NAMALWA (cell line): Measurements from ENCODE around the gene NOLC1.

Source experiments
- DNase-seq: peaks from one replicate; pipeline ENCODE4 v3.0.0-alpha.2; 2015; ENCODE audit warnings: low spot score

The NOLC1 gene

GRCh38 chr10:102121739-102122372, 30.3 kb upstream of the NOLC1 start:
- no peak for DNase-seq

- DNase-seq, result no peak
Observed at GRCh38 chr10:102122450-102122849, 29.7 kb upstream of the NOLC1 start.

GRCh38 chr10:102123223-102123622, 29.0 kb upstream of the NOLC1 start:
- DNase-seq, result no peak

- no peak for DNase-seq
Observed at GRCh38 chr10:102131286-102132170, 20.7 kb upstream of the NOLC1 start.

GRCh38 chr10:102132193-102132562, 20.0 kb upstream of the NOLC1 start:
- no peak for DNase-seq

GRCh38 chr10:102132563-102133372, 19.4 kb upstream of the NOLC1 start, which contains the start of gene PPRC1:
PPRC1 (plus strand) TSS chr10:102133040; CDS start chr10:102133069, 29 bp downstream.
- peak; percentile 99 for DNase-seq

GRCh38 chr10:102133373-102134195, 18.6 kb upstream of the NOLC1 start:
- DNase-seq, result peak; percentile 81

GRCh38 chr10:102134416-102134815, 17.8 kb upstream of the NOLC1 start:
- DNase-seq, result no peak

GRCh38 chr10:102135956-102136526, 16.1 kb upstream of the NOLC1 start:
- DNase-seq, result no peak

GRCh38 chr10:102139281-102140110, 12.7 kb upstream of the NOLC1 start:
- DNase-seq, result no peak

- no peak for DNase-seq
Observed at GRCh38 chr10:102140218-102140617, 12.0 kb upstream of the NOLC1 start.

- DNase-seq, result no peak
Observed at GRCh38 chr10:102140913-102141540, 11.2 kb upstream of the NOLC1 start.

GRCh38 chr10:102141583-102142107, 10.5 kb upstream of the NOLC1 start:
- no peak for DNase-seq

GRCh38 chr10:102146971-102147428, 5.2 kb upstream of the NOLC1 start:
- DNase-seq, result no peak

- DNase-seq, result no peak
Observed at GRCh38 chr10:102147561-102147960, 4.6 kb upstream of the NOLC1 start.

GRCh38 chr10:102148275-102148674, 3.9 kb upstream of the NOLC1 start:
- DNase-seq, result no peak

- DNase-seq, result peak; percentile 38
Observed at GRCh38 chr10:102150970-102151773, 1.0 kb upstream of the NOLC1 start.

GRCh38 chr10:102152545-102152890, 329 bp downstream of the NOLC1 start:
- no peak for DNase-seq
